Endothelial cell of umbilical vein (primary cell): Measurements from ENCODE around the gene WDFY2. TPM values are rescaled to one million over a fixed set of nuclear protein-coding genes. Genes with fewer than 3 reads are reported as not detected.

ENCODE experiments used
- BruUV-seq: library from RNA; stranded (reverse); fragments of 400-500 nt; replicated peaks from 2 replicates; lab custom pipeline; 2021; lab: Mats Ljungman, UMichigan
- CTCF ChIA-PET: fragments of 300-600, 350-600 bp; sonication (Branson Sonifier 250); formaldehyde crosslinking; loops from one replicate; lab custom pipeline; 2021; ENCODE audit warnings: antibody characterized with exemption, inconsistent platforms; lab: Charles Lee
- POLR2A ChIA-PET: fragments of 300-600, 350-600 bp; sonication (Branson Sonifier 250); formaldehyde crosslinking; loops from one replicate; lab custom pipeline; 2021; ENCODE audit warnings: antibody characterized with exemption, inconsistent platforms; lab: Charles Lee
- DNase-seq: peaks from one replicate; pipeline ENCODE4 v3.0.0-alpha.2; 2011; ENCODE audit warnings: low read depth, low spot score
- FAIRE-seq: peaks from 2 replicates; lab custom pipeline; 2011; peaks lifted over from hg19 to GRCh38; lab: Jason Lieb, UNC
- H2AFZ ChIP-seq: 2 replicates; pipeline ENCODE4 v1.6.0; 2012; ENCODE audit warnings: low read depth, low read length, control low read depth, inconsistent platforms
- H3K27ac ChIP-seq: 2 replicates; pipeline ENCODE4 v1.5.1; 2011; ENCODE audit warnings: low read depth, mild to moderate bottlenecking, control low read depth, low read length, moderate library complexity; ENCODE audit not compliant: insufficient read depth
- H3K27me3 ChIP-seq, 2 experiments: 2 replicates each; pipeline versions ENCODE4 v1.6.0 to v1.6.1; 2011; ENCODE audit warnings: low read length in 2 of 2, mixed read lengths in 1 of 2; ENCODE audit not compliant: control insufficient read depth in 2 of 2, insufficient read depth in 2 of 2
- H3K36me3 ChIP-seq, 2 experiments: 2 replicates in 1 of 2; 3 replicates in 1 of 2; pipeline ENCODE4 v1.5.1; 2011; ENCODE audit warnings: low read length in 2 of 2, mild to moderate bottlenecking in 1 of 2, moderate library complexity in 1 of 2; ENCODE audit not compliant: control insufficient read depth in 2 of 2, insufficient read depth in 2 of 2; ENCODE audit errors: extremely low read depth in 1 of 2
- H3K4me1 ChIP-seq: 3 replicates; pipeline ENCODE4 v1.5.1; 2011; ENCODE audit warnings: mild to moderate bottlenecking, low read length; ENCODE audit not compliant: control insufficient read depth, insufficient read depth; ENCODE audit errors: extremely low read depth
- H3K4me2 ChIP-seq: 2 replicates; pipeline ENCODE4 v1.6.1; 2011; ENCODE audit warnings: low read length, control low read depth, mixed read lengths; ENCODE audit not compliant: insufficient read depth
- H3K4me3 ChIP-seq, 3 experiments: fragments of 200-600 bp in 1 of 3; sonication (generic), shearing (Covaris generic) in 1 of 3; replicated peaks in 1 of 3; 2 replicates each; pipeline ENCODE4 v1.5.1; 2011 to 2016; ENCODE audit warnings: control low read depth in 3 of 3, low read length in 3 of 3, mild to moderate bottlenecking in 2 of 3, inconsistent platforms in 1 of 3, low read depth in 1 of 3, moderate library complexity in 1 of 3; ENCODE audit not compliant: insufficient read depth in 1 of 3
- H3K79me2 ChIP-seq: 2 replicates; pipeline ENCODE4 v1.6.0; 2012; ENCODE audit warnings: low read length, inconsistent platforms; ENCODE audit not compliant: control insufficient read depth, insufficient read depth
- H3K9ac ChIP-seq: replicated peaks from 2 replicates; pipeline ENCODE3; 2011; ENCODE audit warnings: low read length, control low read depth; ENCODE audit not compliant: insufficient read depth; ENCODE audit errors: extremely low read depth
- H3K9me1 ChIP-seq: replicated peaks from 3 replicates; pipeline ENCODE4 v1.6.0; 2011; ENCODE audit warnings: mild to moderate bottlenecking, low read length; ENCODE audit not compliant: control insufficient read depth, insufficient read depth; ENCODE audit errors: extremely low read depth
- H3K9me3 ChIP-seq: replicated peaks from 2 replicates; pipeline ENCODE4 v1.5.1; 2012; ENCODE audit warnings: low read length, inconsistent platforms; ENCODE audit not compliant: control insufficient read depth, insufficient read depth
- H4K20me1 ChIP-seq: replicated peaks from 2 replicates; pipeline ENCODE3; 2011; ENCODE audit warnings: mild to moderate bottlenecking, low read length; ENCODE audit not compliant: control insufficient read depth, insufficient read depth; ENCODE audit errors: extremely low read depth
- EZH2 ChIP-seq: IDR thresholded peaks from 2 replicates; pipeline ENCODE4 v1.6.1; 2012; ENCODE audit warnings: borderline replicate concordance, low read depth, mild to moderate bottlenecking, moderate library complexity, low read length, inconsistent platforms; ENCODE audit not compliant: severe bottlenecking
- FOS ChIP-seq: IDR thresholded peaks from 2 replicates; pipeline ENCODE4 v1.6.1; 2011; ENCODE audit warnings: mild to moderate bottlenecking, low read length, moderate library complexity, borderline replicate concordance; ENCODE audit not compliant: insufficient read depth
- GATA2 ChIP-seq: IDR thresholded peaks from 2 replicates; pipeline ENCODE4 v1.7.0; 2011; ENCODE audit warnings: low read depth, mild to moderate bottlenecking, moderate library complexity, mixed read lengths, low read length; ENCODE audit not compliant: insufficient read length, insufficient read depth
- JUN ChIP-seq: IDR thresholded peaks from 2 replicates; pipeline ENCODE4 v1.6.1; 2011; ENCODE audit warnings: borderline replicate concordance, low read depth; ENCODE audit not compliant: insufficient read length, insufficient read depth
- MYC ChIP-seq: IDR thresholded peaks from one replicate; pipeline ENCODE4 v1.6.1; 2011; ENCODE audit warnings: mild to moderate bottlenecking, low read depth, low read length
- POLR2A ChIP-seq: IDR thresholded peaks from 2 replicates; pipeline ENCODE4 v1.6.1; 2012; ENCODE audit warnings: low read depth, mild to moderate bottlenecking, control low read depth, low read length
- POLR2AphosphoS5 ChIP-seq: IDR thresholded peaks from 2 replicates; pipeline ENCODE4 v1.6.1; 2012; ENCODE audit warnings: low read depth, mild to moderate bottlenecking, control low read depth, low read length, moderate library complexity; ENCODE audit not compliant: insufficient read depth
- dilution Hi-C: fragments of 300-500 bp; cut with MboI; formaldehyde crosslinking; loops from one replicate; pipeline ENCODE4 v1.15.0; 2019; ENCODE audit warnings: low sequenced_read_pairs; ENCODE audit not compliant: extremely low pct_ligation_motif_present
- intact Hi-C: fragments of 100-400 bp; cut with micrococcal nuclease; formaldehyde crosslinking; loops from one replicate; pipeline ENCODE4 v1.10.0; 2022
- polyA plus RNA-seq, 4 experiments: library from polyadenylated mRNA; depleted of rRNA in 3 of 4; stranded (reverse) in 3 of 4; unstranded in 1 of 4; fragments of >200 nt; gene quantifications; 2 replicates each; pipeline versions ENCODE4 v1.2.1 to v1.2.3, GENCODE V29; 2011 to 2012; ENCODE audit warnings: missing spikeins in 1 of 4
- total RNA-seq: library from RNA; stranded (reverse); gene quantifications from 2 replicates; pipeline ENCODE4 v1.2.3, GENCODE V29; 2021
- TF ChIP-seq, protein P1 (sequence below): IDR thresholded peaks from 2 replicates; pipeline ENCODE4 v1.6.1; 2011; ENCODE audit not compliant: insufficient read depth, insufficient read length
- TF ChIP-seq, protein P2 (sequence below), 2 donors: IDR thresholded peaks; 1 replicate in 1 of 2; 2 replicates in 1 of 2; pipeline ENCODE4 v1.5.1; 2011; ENCODE audit warnings: low read length in 2 of 2, mild to moderate bottlenecking in 2 of 2, moderate library complexity in 2 of 2, control low read depth in 1 of 2, inconsistent platforms in 1 of 2, low read depth in 1 of 2; ENCODE audit not compliant: insufficient read depth in 1 of 2; ENCODE audit errors: extremely low read depth in 1 of 2

WDFY2 gene
- total and polyA plus RNA-seq, 2 donors (not counting 3 experiments of a cell fraction or from before 2014, with no cell fraction given), result 2.1 to 5.5 TPM

DNA sequence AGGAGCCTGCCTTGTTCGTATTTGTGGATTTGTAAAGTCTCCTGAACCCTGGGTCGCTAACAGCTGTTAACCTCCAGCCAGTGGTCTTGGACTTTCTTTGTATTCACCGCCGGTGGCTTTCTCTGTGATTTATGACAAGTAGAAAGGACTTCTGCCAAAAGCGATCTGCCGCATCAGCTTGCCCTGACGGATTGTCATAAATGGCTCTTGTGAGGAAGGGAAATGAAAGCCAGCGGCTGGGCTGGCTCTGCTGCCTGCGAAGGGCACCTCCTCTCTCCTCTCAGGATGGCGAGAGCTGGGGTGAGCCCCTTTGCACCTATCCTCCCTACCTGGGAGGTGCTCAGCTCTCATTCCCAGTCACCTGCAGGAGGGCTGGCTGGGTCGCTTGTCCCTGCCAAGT lies 194.1 kb downstream of the WDFY2 start:
- CTCF ChIA-PET, result no interaction called here
- BruUV-seq, result no TSS peak
- Histone ChIP-seq H3K27me3 (peaks cover 0 to 2% of the 10 kb centered on the region in 2 experiments), H3K4me3 (no peak overlapping the region), H3K79me2 (no peaks in the 10 kb centered on the region), H3K36me3 (no peaks in the 10 kb centered on the region), H3K9ac (no peak overlapping the region), H3K4me1 (no peaks in the 10 kb centered on the region), H3K27ac (no peak overlapping the region), H3K9me3 (no peaks in the 10 kb centered on the region), H2AFZ (no peak overlapping the region), H3K9me1 (no peaks in the 10 kb centered on the region), H4K20me1 (no peaks in the 10 kb centered on the region), H3K4me2 (no peak overlapping the region)
- POLR2A ChIA-PET, result no interaction called here
- TF ChIP-seq POLR2A (no peak), MYC (no peak), GATA2 (no peak), JUN (no peak), EZH2 (no peak), POLR2AphosphoS5 (no peak), FOS (no peak)
- TF ChIP-seq, protein P1, sequence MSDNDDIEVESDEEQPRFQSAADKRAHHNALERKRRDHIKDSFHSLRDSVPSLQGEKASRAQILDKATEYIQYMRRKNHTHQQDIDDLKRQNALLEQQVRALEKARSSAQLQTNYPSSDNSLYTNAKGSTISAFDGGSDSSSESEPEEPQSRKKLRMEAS, result no peak
- TF ChIP-seq, protein P2, sequence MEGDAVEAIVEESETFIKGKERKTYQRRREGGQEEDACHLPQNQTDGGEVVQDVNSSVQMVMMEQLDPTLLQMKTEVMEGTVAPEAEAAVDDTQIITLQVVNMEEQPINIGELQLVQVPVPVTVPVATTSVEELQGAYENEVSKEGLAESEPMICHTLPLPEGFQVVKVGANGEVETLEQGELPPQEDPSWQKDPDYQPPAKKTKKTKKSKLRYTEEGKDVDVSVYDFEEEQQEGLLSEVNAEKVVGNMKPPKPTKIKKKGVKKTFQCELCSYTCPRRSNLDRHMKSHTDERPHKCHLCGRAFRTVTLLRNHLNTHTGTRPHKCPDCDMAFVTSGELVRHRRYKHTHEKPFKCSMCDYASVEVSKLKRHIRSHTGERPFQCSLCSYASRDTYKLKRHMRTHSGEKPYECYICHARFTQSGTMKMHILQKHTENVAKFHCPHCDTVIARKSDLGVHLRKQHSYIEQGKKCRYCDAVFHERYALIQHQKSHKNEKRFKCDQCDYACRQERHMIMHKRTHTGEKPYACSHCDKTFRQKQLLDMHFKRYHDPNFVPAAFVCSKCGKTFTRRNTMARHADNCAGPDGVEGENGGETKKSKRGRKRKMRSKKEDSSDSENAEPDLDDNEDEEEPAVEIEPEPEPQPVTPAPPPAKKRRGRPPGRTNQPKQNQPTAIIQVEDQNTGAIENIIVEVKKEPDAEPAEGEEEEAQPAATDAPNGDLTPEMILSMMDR (IDR thresholded peaks at IDR 0.05; ENCODE audit: extremely low read depth in 1 of 2, insufficient read depth in 1 of 2, low read depth in 1 of 2, low read length in 2 of 2), result no peak
- DNase-seq (no peak), FAIRE-seq (no peak)
- dilution Hi-C loops, result no loop called here
- intact Hi-C loops, result no loop called here
